HepG2 (cell line): ENCODE data around the gene DDX46. TPM values are rescaled to one million over a fixed set of nuclear protein-coding genes. Genes with fewer than 3 reads are reported as not detected.

Source experiments
- DBP ChIP-seq: sonication (generic); formaldehyde crosslinking; IDR thresholded peaks from 2 replicates; pipeline ENCODE4 v1.4.0; 2020; ENCODE audit warnings: missing genetic modification reagents; ENCODE audit errors: not compliant biosample characterization
- DMAP1 ChIP-seq: IDR thresholded peaks from 2 replicates; pipeline ENCODE4 v1.6.1; 2016
- EP300 ChIP-seq, 3 experiments: sonication (generic) in 1 of 3; formaldehyde crosslinking in 1 of 3; IDR thresholded peaks; 2 replicates each; pipeline versions ENCODE4 v1.5.1 to v1.6.1; 2011 to 2020; ENCODE audit warnings: low read depth in 2 of 3, low read length in 2 of 3, borderline replicate concordance in 1 of 3, improper control_type of control experiment in 1 of 3, mild to moderate bottlenecking in 1 of 3, missing genetic modification reagents in 1 of 3, moderate library complexity in 1 of 3
- FOXJ3 ChIP-seq: sonication (generic); formaldehyde crosslinking; IDR thresholded peaks from 2 replicates; pipeline ENCODE4 v1.4.0; 2020; ENCODE audit warnings: missing genetic modification reagents, mild to moderate bottlenecking, borderline replicate concordance
- HMG20B ChIP-seq: conservative IDR thresholded peaks from 2 replicates; pipeline ENCODE4 v1.6.1; 2016; ENCODE audit warnings: missing genetic modification reagents, missing compliant biosample characterization
- HOXA3 ChIP-seq: sonication (generic); formaldehyde crosslinking; IDR thresholded peaks from 2 replicates; pipeline ENCODE4 v1.5.0; 2020; ENCODE audit warnings: missing genetic modification reagents
- IRF2 ChIP-seq: IDR thresholded peaks from 2 replicates; pipeline ENCODE4 v1.6.1; 2018; ENCODE audit warnings: missing genetic modification reagents, missing compliant biosample characterization
- JDP2 ChIP-seq: sonication (generic); formaldehyde crosslinking; IDR thresholded peaks from 2 replicates; pipeline ENCODE4 v1.8.1; 2022; ENCODE audit warnings: missing genetic modification reagents, borderline replicate concordance
- KDM4B ChIP-seq: sonication (generic); formaldehyde crosslinking; IDR thresholded peaks from 2 replicates; pipeline ENCODE4 v1.4.0; 2020; ENCODE audit warnings: missing genetic modification reagents
- PPARG ChIP-seq: conservative IDR thresholded peaks from 2 replicates; pipeline ENCODE4 v1.6.1; 2016; ENCODE audit warnings: missing biosample characterization, missing genetic modification reagents
- RELA ChIP-seq: sonication (generic); formaldehyde crosslinking; IDR thresholded peaks from 2 replicates; pipeline ENCODE4 v1.4.0; 2020; ENCODE audit warnings: missing genetic modification reagents
- SRF ChIP-seq: IDR thresholded peaks from 2 replicates; pipeline ENCODE4 v1.6.1; 2011; ENCODE audit warnings: mild to moderate bottlenecking, low read depth, low read length, moderate library complexity
- TARDBP ChIP-seq: sonication (generic); formaldehyde crosslinking; IDR thresholded peaks from 2 replicates; pipeline ENCODE4 v1.8.0; 2022; ENCODE audit warnings: mild to moderate bottlenecking, missing genetic modification reagents
- TCF12 ChIP-seq, 2 experiments: fragments of 450-650 bp in 1 of 2; sonication (generic) in 1 of 2; formaldehyde crosslinking in 1 of 2; IDR thresholded peaks; 2 replicates each; pipeline versions ENCODE4 v1.6.1 to v1.8.0; 2017 to 2022; ENCODE audit warnings: antibody characterized with exemption in 1 of 2, mild to moderate bottlenecking in 1 of 2, missing genetic modification reagents in 1 of 2, moderate library complexity in 1 of 2
- U2AF1 ChIP-seq: fragments of 200-400 bp; formaldehyde crosslinking; optimal IDR thresholded peaks from 2 replicates; pipeline ENCODE3; 2017; ENCODE audit warnings: mild to moderate bottlenecking, low read depth, low read length
- ZFP41 ChIP-seq: sonication (generic); formaldehyde crosslinking; IDR thresholded peaks from 2 replicates; pipeline ENCODE4 v1.4.0; 2020; ENCODE audit warnings: mild to moderate bottlenecking, missing genetic modification reagents, borderline replicate concordance
- ZNF282 ChIP-seq: fragments of 450-650 bp; IDR thresholded peaks from 2 replicates; pipeline ENCODE4 v1.6.1; 2018; ENCODE audit not compliant: partially characterized antibody
- ZNF383 ChIP-seq: sonication (generic); formaldehyde crosslinking; IDR thresholded peaks from 2 replicates; pipeline ENCODE4 v1.4.0; 2020; ENCODE audit warnings: missing genetic modification reagents, mild to moderate bottlenecking, borderline replicate concordance
- ZNF44 ChIP-seq: sonication (generic); formaldehyde crosslinking; IDR thresholded peaks from 2 replicates; pipeline ENCODE4 v1.5.1; 2020; ENCODE audit warnings: mild to moderate bottlenecking, missing genetic modification reagents
- ZNF547 ChIP-seq: sonication (generic); formaldehyde crosslinking; IDR thresholded peaks from 2 replicates; pipeline ENCODE4 v1.5.1; 2020; ENCODE audit warnings: mild to moderate bottlenecking, missing genetic modification reagents
- ZNF556 ChIP-seq: sonication (generic); formaldehyde crosslinking; IDR thresholded peaks from 2 replicates; pipeline ENCODE4 v1.4.0; 2020; ENCODE audit warnings: mild to moderate bottlenecking, missing genetic modification reagents, borderline replicate concordance
- ZNF558 ChIP-seq: sonication (generic); formaldehyde crosslinking; IDR thresholded peaks from 2 replicates; pipeline ENCODE4 v1.9.0; 2022; ENCODE audit warnings: mild to moderate bottlenecking, missing genetic modification reagents, borderline replicate concordance
- ZNF672 ChIP-seq: sonication (generic); formaldehyde crosslinking; IDR thresholded peaks from 2 replicates; pipeline ENCODE4 v1.8.1; 2022; ENCODE audit warnings: missing genetic modification reagents
- ZNF878 ChIP-seq: sonication (generic); formaldehyde crosslinking; IDR thresholded peaks from 2 replicates; pipeline ENCODE4 v1.8.1; 2023; ENCODE audit warnings: mild to moderate bottlenecking, missing genetic modification reagents, moderate library complexity
- polyA plus RNA-seq, 8 experiments: library from polyadenylated mRNA; depleted of rRNA in 3 of 8; stranded (reverse) in 7 of 8; unstranded in 1 of 8; fragments of >200 nt; fragmentation: Illumina TruSeq in 4 of 8; extraction: Trizol in 4 of 8; gene quantifications; 2 replicates each; pipeline versions ENCODE4 v1.2.1 to v1.2.3, GENCODE V29; 2011 to 2016; ENCODE audit warnings: low read depth in 4 of 8, missing spikeins in 1 of 8, mixed read lengths in 1 of 8; ENCODE audit not compliant: insufficient read depth in 1 of 8
- total RNA-seq, 5 experiments: library from RNA; depleted of rRNA; stranded (reverse); fragments of >200 nt; fragmentation: Illumina TruSeq; extraction: Trizol; gene quantifications; 2 replicates each; pipeline ENCODE4 v1.2.3, GENCODE V29; 2016; ENCODE audit warnings: low read depth in 1 of 5
- TF ChIP-seq, protein P1 (sequence below): sonication (generic); formaldehyde crosslinking; IDR thresholded peaks from 2 replicates; pipeline ENCODE4 v1.4.0; 2020; ENCODE audit warnings: missing genetic modification reagents
- TF ChIP-seq, protein P2 (sequence below): sonication (generic); formaldehyde crosslinking; IDR thresholded peaks from 2 replicates; pipeline ENCODE4 v1.5.0; 2020; ENCODE audit warnings: mild to moderate bottlenecking, low read depth, missing genetic modification reagents, borderline replicate concordance
- TF ChIP-seq, protein P3 (sequence below): sonication (generic); formaldehyde crosslinking; IDR thresholded peaks from 2 replicates; pipeline ENCODE4 v1.8.1; 2023; ENCODE audit warnings: mild to moderate bottlenecking, missing genetic modification reagents
- TF ChIP-seq, protein P4 (sequence below): sonication (generic); formaldehyde crosslinking; IDR thresholded peaks from 2 replicates; pipeline ENCODE4 v1.4.0; 2020; ENCODE audit warnings: mild to moderate bottlenecking, missing genetic modification reagents

DDX46 gene
- total and polyA plus RNA-seq, 2 of the 13 experiments (the other 11 are each of a cell fraction or from before 2014, with no cell fraction given) = 27.3 to 59.3 TPM

DNA sequence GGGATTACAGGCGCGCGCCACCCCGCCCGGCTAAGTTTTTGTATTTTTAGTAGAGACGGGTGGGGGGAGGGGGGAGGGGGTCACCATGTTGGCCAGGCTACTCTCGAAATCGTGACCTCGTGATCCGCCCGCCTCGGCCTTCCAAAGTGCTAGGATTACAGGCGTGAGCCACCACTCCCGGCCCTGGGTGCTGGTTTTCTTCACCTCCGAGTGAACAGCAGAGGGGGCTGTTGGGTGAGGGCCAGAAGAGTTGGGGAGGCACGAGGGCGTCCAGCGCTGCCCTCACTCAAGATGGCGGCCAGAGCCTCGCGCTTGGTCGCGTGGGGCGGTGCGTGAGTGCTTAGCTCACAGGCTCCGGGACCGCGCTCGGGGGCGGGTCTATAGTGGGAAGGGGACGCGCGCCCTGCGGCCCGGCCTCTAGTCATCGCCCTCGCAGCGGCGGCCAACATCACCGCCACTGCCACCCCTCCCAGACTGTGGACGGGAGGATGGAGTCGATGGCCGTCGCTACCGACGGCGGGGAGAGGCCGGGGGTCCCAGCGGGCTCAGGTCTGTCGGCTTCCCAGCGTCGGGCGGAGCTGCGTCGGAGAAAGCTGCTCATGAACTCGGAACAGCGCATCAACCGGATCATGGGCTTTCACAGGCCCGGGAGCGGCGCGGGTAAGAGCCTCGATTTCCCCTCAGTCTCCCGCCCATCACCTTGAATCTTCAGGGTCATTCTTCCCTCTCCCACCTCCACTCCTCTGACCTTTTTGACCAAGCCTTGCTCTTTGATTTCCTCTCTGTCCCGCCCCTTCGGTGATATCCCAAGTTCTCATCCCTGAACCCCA is 20.2 kb upstream of the DDX46 start, which contains the start of gene CAMLG (continued):
- TF ChIP-seq, protein P1, sequence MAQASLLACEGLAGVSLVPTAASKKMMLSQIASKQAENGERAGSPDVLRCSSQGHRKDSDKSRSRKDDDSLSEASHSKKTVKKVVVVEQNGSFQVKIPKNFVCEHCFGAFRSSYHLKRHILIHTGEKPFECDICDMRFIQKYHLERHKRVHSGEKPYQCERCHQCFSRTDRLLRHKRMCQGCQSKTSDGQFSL (CRISPR knock-in tag) = no peak
- TF ChIP-seq KDM4B (CRISPR knock-in tag) (peak; percentile 61; the same call in 1 of the 2 replicates), RELA (peak; percentile 80; the same call in 1 of the 2 replicates), DMAP1 (CRISPR knock-in tag) (peak; percentile 92), EP300 (IDR thresholded peaks at IDR 0.05; ENCODE audit: low read depth in 2 of 2, low read length in 2 of 2) (no peak), EP300 (CRISPR knock-in tag; IDR thresholded peaks at IDR 0.05; ENCODE audit: borderline replicate concordance) (no peak), ZFP41 (CRISPR knock-in tag) (peak; percentile 38; the same call in 1 of the 2 replicates), TARDBP (CRISPR knock-in tag) (peak; percentile 97), HMG20B (CRISPR knock-in tag) (peak; percentile 74), PPARG (no peak; the same call in 1 of the 2 replicates), ZNF383 (CRISPR knock-in tag) (peak; percentile 86; the same call in 1 of the 2 replicates), DBP (no peak), ZNF558 (CRISPR knock-in tag) (peak; percentile 82; the same call in 1 of the 2 replicates), U2AF1 (peak; percentile 59), HOXA3 (CRISPR knock-in tag) (peak; percentile 100), IRF2 (peak; percentile 96), SRF (0 out of 2 replicates have a peak, but pooled peaks have one; percentile 5), ZNF878 (CRISPR knock-in tag) (no peak), ZNF44 (no peak), ZNF556 (CRISPR knock-in tag) (peak; percentile 88; the same call in 1 of the 2 replicates), JDP2 (CRISPR knock-in tag) (no peak), ZNF282 (no peak), TCF12 (IDR thresholded peaks at IDR 0.05) (no peak), TCF12 (CRISPR knock-in tag; IDR thresholded peaks at IDR 0.05) (0 out of 2 replicates have a peak, but pooled peaks have one; percentile 63), FOXJ3 (peak; percentile 53; the same call in 1 of the 2 replicates), ZNF547 (CRISPR knock-in tag) (no peak; the same call in 1 of the 2 replicates), ZNF672 (CRISPR knock-in tag) (no peak)
- TF ChIP-seq, protein P2, sequence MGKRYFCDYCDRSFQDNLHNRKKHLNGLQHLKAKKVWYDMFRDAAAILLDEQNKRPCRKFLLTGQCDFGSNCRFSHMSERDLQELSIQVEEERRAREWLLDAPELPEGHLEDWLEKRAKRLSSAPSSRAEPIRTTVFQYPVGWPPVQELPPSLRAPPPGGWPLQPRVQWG (CRISPR knock-in tag) = no peak
- TF ChIP-seq, protein P3, sequence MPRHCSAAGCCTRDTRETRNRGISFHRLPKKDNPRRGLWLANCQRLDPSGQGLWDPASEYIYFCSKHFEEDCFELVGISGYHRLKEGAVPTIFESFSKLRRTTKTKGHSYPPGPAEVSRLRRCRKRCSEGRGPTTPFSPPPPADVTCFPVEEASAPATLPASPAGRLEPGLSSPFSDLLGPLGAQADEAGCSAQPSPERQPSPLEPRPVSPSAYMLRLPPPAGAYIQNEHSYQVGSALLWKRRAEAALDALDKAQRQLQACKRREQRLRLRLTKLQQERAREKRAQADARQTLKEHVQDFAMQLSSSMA = peak; percentile 72; the same call in 1 of the 2 replicates
- TF ChIP-seq, protein P4, sequence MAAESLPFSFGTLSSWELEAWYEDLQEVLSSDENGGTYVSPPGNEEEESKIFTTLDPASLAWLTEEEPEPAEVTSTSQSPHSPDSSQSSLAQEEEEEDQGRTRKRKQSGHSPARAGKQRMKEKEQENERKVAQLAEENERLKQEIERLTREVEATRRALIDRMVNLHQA (CRISPR knock-in tag) = no peak
